Trophoblast cell (in vitro differentiated cells and primary cell): Measurements from ENCODE around the gene GNS.
"Not testable (repeated sequence)": the region's sequence is repeated elsewhere in the genome, so short reads cannot be mapped to it uniquely, and the experiment has no call there.

ENCODE experiments used
- DNase-seq, 2 donors: peaks; one replicate each; pipeline ENCODE4 v3.0.0-alpha.2; 2016
- H2AFZ ChIP-seq: 2 replicates; pipeline ENCODE4 v1.6.1; 2013; ENCODE audit warnings: low read length, moderate library complexity, mild to moderate bottlenecking; ENCODE audit not compliant: insufficient read depth, poor library complexity
- H2AK5ac ChIP-seq: 2 replicates; pipeline ENCODE4 v1.6.1; 2013; ENCODE audit warnings: mild to moderate bottlenecking, low read length
- H2BK120ac ChIP-seq: 2 replicates; pipeline ENCODE4 v1.6.1; 2013; ENCODE audit warnings: low read length, mild to moderate bottlenecking, moderate library complexity; ENCODE audit not compliant: insufficient read depth, poor library complexity
- H2BK12ac ChIP-seq: 2 replicates; pipeline ENCODE4 v1.6.1; 2013; ENCODE audit warnings: mild to moderate bottlenecking, low read length, moderate library complexity
- H2BK5ac ChIP-seq: 2 replicates; pipeline ENCODE4 v1.6.1; 2013; ENCODE audit warnings: low read length, low read depth, moderate library complexity, mild to moderate bottlenecking; ENCODE audit not compliant: poor library complexity
- H3K14ac ChIP-seq: 2 replicates; pipeline ENCODE4 v1.6.1; 2013; ENCODE audit warnings: mild to moderate bottlenecking, low read length
- H3K18ac ChIP-seq: 2 replicates; pipeline ENCODE4 v1.6.1; 2013; ENCODE audit warnings: mild to moderate bottlenecking, low read length
- H3K23ac ChIP-seq: 2 replicates; pipeline ENCODE4 v1.6.1; 2013; ENCODE audit warnings: low read length
- H3K27ac ChIP-seq: 2 replicates; pipeline ENCODE4 v1.5.1; 2013; ENCODE audit warnings: low read depth, mild to moderate bottlenecking, inconsistent platforms, low read length, moderate library complexity
- H3K27me3 ChIP-seq: 2 replicates; pipeline ENCODE4 v1.6.1; 2013; ENCODE audit warnings: inconsistent platforms, mild to moderate bottlenecking, low read length, moderate library complexity; ENCODE audit not compliant: insufficient read depth
- H3K36me3 ChIP-seq, 2 experiments: 1 replicate in 1 of 2; 2 replicates in 1 of 2; pipeline ENCODE4 v1.6.1; 2013; ENCODE audit warnings: low read length in 2 of 2, mild to moderate bottlenecking in 2 of 2, moderate library complexity in 1 of 2; ENCODE audit not compliant: insufficient read depth in 2 of 2, control insufficient read depth in 1 of 2
- H3K4ac ChIP-seq: 2 replicates; pipeline ENCODE4 v1.6.1; 2013; ENCODE audit warnings: low read depth, mild to moderate bottlenecking, low read length, moderate library complexity
- H3K4me1 ChIP-seq, 2 experiments: 1 replicate in 1 of 2; 2 replicates in 1 of 2; pipeline ENCODE4 v1.6.1; 2013; ENCODE audit warnings: low read length in 2 of 2, mild to moderate bottlenecking in 2 of 2, moderate library complexity in 1 of 2; ENCODE audit not compliant: insufficient read depth in 2 of 2, control insufficient read depth in 1 of 2
- H3K4me2 ChIP-seq: 2 replicates; pipeline ENCODE4 v1.6.1; 2013; ENCODE audit warnings: inconsistent platforms, mild to moderate bottlenecking, low read length, moderate library complexity
- H3K4me3 ChIP-seq: 2 replicates; pipeline ENCODE4 v1.5.1; 2013; ENCODE audit warnings: mild to moderate bottlenecking, low read depth, low read length, inconsistent platforms
- H3K79me1 ChIP-seq: one replicate; pipeline ENCODE4 v1.6.1; 2013; ENCODE audit warnings: low read length
- H3K79me2 ChIP-seq: 2 replicates; pipeline ENCODE4 v1.6.1; 2013; ENCODE audit warnings: low read length, mild to moderate bottlenecking; ENCODE audit not compliant: control insufficient read depth, insufficient read depth, poor library complexity
- H3K9ac ChIP-seq: 2 replicates; pipeline ENCODE4 v1.6.1; 2013; ENCODE audit warnings: mild to moderate bottlenecking, low read length
- H3K9me3 ChIP-seq: 2 replicates; pipeline ENCODE4 v1.6.1; 2013; ENCODE audit warnings: low read depth, mild to moderate bottlenecking, control low read depth, inconsistent platforms, low read length; ENCODE audit not compliant: insufficient read depth
- H4K12ac ChIP-seq: 2 replicates; pipeline ENCODE4 v1.6.1; 2013; ENCODE audit warnings: low read depth, mild to moderate bottlenecking, low read length, moderate library complexity
- H4K8ac ChIP-seq: 2 replicates; pipeline ENCODE4 v1.6.1; 2013; ENCODE audit warnings: low read depth, mild to moderate bottlenecking, low read length, moderate library complexity
- H4K91ac ChIP-seq: one replicate; pipeline ENCODE4 v1.6.1; 2013; ENCODE audit warnings: low read depth, mild to moderate bottlenecking, low read length, moderate library complexity
- WGBS: extraction: QIAGEN DNeasy Blood & Tissue Kit; methylation state at CpG from one replicate; pipeline ENCODE4 v1.1.7; 2013; ENCODE audit warnings: missing lambda C conversion rate; ENCODE audit not compliant: insufficient read length, insufficient coverage; ENCODE audit errors: extremely low coverage; 5-methylcytosine and 5-hydroxymethylcytosine counted together

The GNS gene

GRCh38 chr12:64779354-64779974, 20.3 kb upstream of the GNS start:
- H3K79me2 ChIP-seq: no peaks in the 10 kb centered on the region
- H3K79me1 ChIP-seq: no peaks in the 10 kb centered on the region
- no peak overlapping the region for H4K12ac ChIP-seq
- H3K36me3 ChIP-seq: no peaks in the 10 kb centered on the region
- no peak overlapping the region for H3K9ac ChIP-seq
- peaks cover 22% of the 10 kb centered on the region for H3K27me3 ChIP-seq
- no CpG with 5 or more reads among the region's 10 CpGs for WGBS
- no peak overlapping the region for H3K4me3 ChIP-seq
- no peak for DNase-seq
- H2BK12ac ChIP-seq: no peak overlapping the region
- peaks cover 9% of the 10 kb centered on the region in 2 experiments for H3K4me1 ChIP-seq
- H4K8ac ChIP-seq: no peak overlapping the region
- H2AFZ ChIP-seq: no peak overlapping the region
- H3K23ac ChIP-seq: no peak overlapping the region
- H3K27ac ChIP-seq: no peak overlapping the region
- H4K91ac ChIP-seq: no peak overlapping the region
- H2BK5ac ChIP-seq: no peak overlapping the region
- H3K4me2 ChIP-seq: no peak overlapping the region
- H2BK120ac ChIP-seq: no peak overlapping the region
- no peaks in the 10 kb centered on the region for H3K9me3 ChIP-seq
- no peak overlapping the region for H3K14ac ChIP-seq
- H3K4ac ChIP-seq: no peak overlapping the region
- H3K18ac ChIP-seq: no peak overlapping the region
- H2AK5ac ChIP-seq: no peak overlapping the region

- not testable (repeated sequence) for H3K4me3 ChIP-seq, H3K27me3 ChIP-seq, H3K36me3 ChIP-seq, H2BK5ac ChIP-seq, H3K9me3 ChIP-seq, H3K23ac ChIP-seq, H3K4ac ChIP-seq, H3K79me2 ChIP-seq, H3K9ac ChIP-seq, H2AFZ ChIP-seq, H3K18ac ChIP-seq, H4K91ac ChIP-seq, H2BK120ac ChIP-seq, H3K4me2 ChIP-seq, DNase-seq, H4K12ac ChIP-seq, H3K14ac ChIP-seq, H3K4me1 ChIP-seq, H2AK5ac ChIP-seq, H3K27ac ChIP-seq, H2BK12ac ChIP-seq, H3K79me1 ChIP-seq, H4K8ac ChIP-seq
Measured at GRCh38 chr12:64775147-64775736, 16.0 kb upstream of the GNS start.

GRCh38 chr12:64773386-64773785, 14.2 kb upstream of the GNS start:
- Histone ChIP-seq H3K23ac (no peak overlapping the region), H2BK120ac (no peak overlapping the region), H2BK5ac (no peak overlapping the region), H3K27me3 (no peaks in the 10 kb centered on the region), H3K14ac (no peak overlapping the region), H3K79me2 (no peaks in the 10 kb centered on the region), H4K12ac (no peak overlapping the region), H2AFZ (no peak overlapping the region), H3K9ac (no peak overlapping the region), H3K4me1 (no peaks in the 10 kb centered on the region), H3K79me1 (no peaks in the 10 kb centered on the region), H3K4me3 (no peak overlapping the region), H3K9me3 (no peaks in the 10 kb centered on the region), H4K8ac (no peak overlapping the region), H3K4ac (no peak overlapping the region), H3K27ac (no peak overlapping the region), H3K4me2 (no peak overlapping the region), H4K91ac (no peak overlapping the region), H2BK12ac (no peak overlapping the region), H3K18ac (no peak overlapping the region), H3K36me3 (no peaks in the 10 kb centered on the region), H2AK5ac (no peak overlapping the region)
- DNase-seq: no peak

DNA sequence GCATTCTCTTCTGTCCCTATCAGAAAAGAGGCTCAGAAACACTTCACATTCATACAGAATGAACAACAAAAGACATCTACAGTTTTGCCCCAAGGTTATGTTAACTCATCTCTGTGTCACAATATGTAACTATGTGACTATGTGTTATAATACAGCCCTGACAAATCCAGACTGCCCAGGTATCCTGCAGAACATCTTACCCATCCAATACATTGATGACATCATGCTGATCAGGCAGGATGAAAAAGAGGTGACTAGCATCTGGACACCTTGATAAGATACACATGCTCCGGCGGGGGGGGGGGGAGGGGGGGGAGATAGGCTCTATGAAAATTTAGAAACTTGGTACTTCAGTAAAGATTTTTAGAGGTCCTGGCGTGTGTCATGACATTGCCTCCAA, 8.3 kb upstream of the GNS start:
- no peak overlapping the region for H3K14ac ChIP-seq
- H3K9me3 ChIP-seq: no peaks in the 10 kb centered on the region
- WGBS: no CpG with 5 or more reads among the region's 3 CpGs
- no peak overlapping the region for H4K12ac ChIP-seq
- no peak overlapping the region for H2BK5ac ChIP-seq
- no peak overlapping the region for H3K27ac ChIP-seq
- H3K27me3 ChIP-seq: no peaks in the 10 kb centered on the region
- no peak overlapping the region for H2BK12ac ChIP-seq
- H2BK120ac ChIP-seq: no peak overlapping the region
- no peaks in the 10 kb centered on the region for H3K36me3 ChIP-seq
- no peak overlapping the region for H3K9ac ChIP-seq
- H2AFZ ChIP-seq: no peak overlapping the region
- H4K91ac ChIP-seq: no peak overlapping the region
- H2AK5ac ChIP-seq: no peak overlapping the region
- H3K23ac ChIP-seq: no peak overlapping the region
- no peak overlapping the region for H3K4ac ChIP-seq
- H3K18ac ChIP-seq: no peak overlapping the region
- peak; percentile 44 to 90 for DNase-seq
- H3K4me2 ChIP-seq: no peak overlapping the region
- H3K79me1 ChIP-seq: no peaks in the 10 kb centered on the region
- no peak overlapping the region for H4K8ac ChIP-seq
- H3K79me2 ChIP-seq: no peaks in the 10 kb centered on the region
- no peaks in the 10 kb centered on the region for H3K4me1 ChIP-seq
- H3K4me3 ChIP-seq: no peak overlapping the region
